ENCODE results near the gene STUM. TPM values are rescaled to one million over a fixed set of nuclear protein-coding genes. Genes with fewer than 3 reads are reported as not detected.

Gene STUM
- total and polyA plus RNA-seq, 2 of the 8 experiments (the other 6 are each of a cell fraction or from before 2014, with no cell fraction given): 0.76 to 1.2 TPM

DNA sequence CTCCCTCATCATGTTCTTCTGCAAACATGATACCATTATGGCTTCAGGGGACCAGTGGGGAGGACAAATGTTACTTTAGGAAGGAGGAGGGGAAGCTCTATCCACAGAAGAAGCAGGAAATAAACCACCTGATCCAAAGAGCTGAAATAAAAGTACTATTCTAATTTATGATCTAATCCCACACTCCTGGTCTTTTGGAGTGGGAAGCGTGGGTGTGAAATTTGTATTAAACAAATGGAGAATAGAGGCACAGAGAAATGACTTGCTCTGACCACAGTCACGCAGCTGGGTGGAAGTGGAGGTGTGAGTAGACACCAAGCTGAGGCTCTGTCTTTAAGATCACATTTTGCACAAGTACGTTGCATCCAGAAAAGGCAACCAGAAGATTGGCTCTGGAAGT lies 14.5 kb upstream of the STUM start (continued):
- TF ChIP-seq CHD7 (IDR thresholded peaks at IDR 0.05; ENCODE audit: insufficient replicate concordance, low read length) (no peak), SUZ12 (IDR thresholded peaks at IDR 0.05; ENCODE audit: low read length) (no peak), CTBP2 (IDR thresholded peaks at IDR 0.05; ENCODE audit: borderline replicate concordance, insufficient read depth, insufficient read length, low read length) (no peak), ASH2L (IDR thresholded peaks at IDR 0.05; ENCODE audit: low read length) (no peak), CBX8 (IDR thresholded peaks at IDR 0.05; ENCODE audit: borderline replicate concordance, low read depth, low read length) (no peak), JUN (IDR thresholded peaks at IDR 0.05; ENCODE audit: low read depth, low read length) (no peak), SRF (IDR thresholded peaks at IDR 0.05; ENCODE audit: low read depth, low read length) (no peak), POLR2A (IDR thresholded peaks at IDR 0.05; ENCODE audit: control extremely low read depth in 1 of 2, low read depth in 2 of 2, low read length in 2 of 2) (no peak), RNF2 (IDR thresholded peaks at IDR 0.05; ENCODE audit: borderline replicate concordance, low read depth, low read length, missing control alignments, poor library complexity, severe bottlenecking) (no peak), TAF1 (IDR thresholded peaks at IDR 0.05; ENCODE audit: low read depth, low read length) (no peak)

Data from H1 (cell line).